HepG2 (cell line): ENCODE measurements around the gene C20orf204. TPM values are rescaled to one million over a fixed set of nuclear protein-coding genes. Genes with fewer than 3 reads are reported as not detected.

Experiments
- ARID5B ChIP-seq: IDR thresholded peaks from 2 replicates; pipeline ENCODE4 v1.4.0; 2020; ENCODE audit warnings: mild to moderate bottlenecking, missing genetic modification reagents
- MLLT10 ChIP-seq: sonication (generic); formaldehyde crosslinking; IDR thresholded peaks from 2 replicates; pipeline ENCODE4 v1.4.0; 2020; ENCODE audit warnings: missing genetic modification reagents
- PHF21A ChIP-seq: sonication (generic); formaldehyde crosslinking; IDR thresholded peaks from 2 replicates; pipeline ENCODE4 v1.5.0; 2020; ENCODE audit warnings: mild to moderate bottlenecking, missing genetic modification reagents
- TBL1XR1 ChIP-seq: fragments of 150-350 bp; IDR thresholded peaks from 2 replicates; pipeline ENCODE4 v1.6.1; 2014; ENCODE audit warnings: borderline replicate concordance, low read length; ENCODE audit not compliant: partially characterized antibody
- ZNF142 ChIP-seq: sonication (generic); formaldehyde crosslinking; IDR thresholded peaks from 2 replicates; pipeline ENCODE4 v1.4.0; 2020; ENCODE audit warnings: missing genetic modification reagents
- ZNF646 ChIP-seq: sonication (generic); formaldehyde crosslinking; IDR thresholded peaks from 2 replicates; pipeline ENCODE4 v1.9.0; 2021; ENCODE audit warnings: mild to moderate bottlenecking, missing genetic modification reagents
- ZNF704 ChIP-seq: sonication (generic); formaldehyde crosslinking; IDR thresholded peaks from 2 replicates; pipeline ENCODE4 v1.8.1; 2023; ENCODE audit warnings: mild to moderate bottlenecking, inconsistent platforms, moderate library complexity, missing genetic modification reagents, borderline replicate concordance
- polyA plus RNA-seq, 8 experiments: library from polyadenylated mRNA; depleted of rRNA in 3 of 8; stranded (reverse) in 7 of 8; unstranded in 1 of 8; fragments of >200 nt; fragmentation: Illumina TruSeq in 4 of 8; extraction: Trizol in 4 of 8; gene quantifications; 2 replicates each; pipeline versions ENCODE4 v1.2.1 to v1.2.3, GENCODE V29; 2011 to 2016; ENCODE audit warnings: low read depth in 4 of 8, missing spikeins in 1 of 8, mixed read lengths in 1 of 8; ENCODE audit not compliant: insufficient read depth in 1 of 8
- total RNA-seq, 5 experiments: library from RNA; depleted of rRNA; stranded (reverse); fragments of >200 nt; fragmentation: Illumina TruSeq; extraction: Trizol; gene quantifications; 2 replicates each; pipeline ENCODE4 v1.2.3, GENCODE V29; 2016; ENCODE audit warnings: low read depth in 1 of 5

The C20orf204 gene
- total and polyA plus RNA-seq, 2 of the 13 experiments (the other 11 are each of a cell fraction or from before 2014, with no cell fraction given) = 22.1 to 80.0 TPM

GRCh38 chr20:64024141-64024990 lies 11.6 kb upstream of the C20orf204 start (continued):
- TF ChIP-seq ZNF704 (CRISPR knock-in tag) (0 out of 2 replicates have a peak, but pooled peaks have one; percentile 12), PHF21A (CRISPR knock-in tag) (peak; percentile 98), MLLT10 (no peak), ZNF142 (CRISPR knock-in tag) (no peak), TBL1XR1 (no peak), ZNF646 (CRISPR knock-in tag) (0 out of 2 replicates have a peak, but pooled peaks have one; percentile 11), ARID5B (peak; percentile 75)
